Effector CD8-positive, alpha-beta T cell (primary cell): Measurements from ENCODE around the gene ZNF816.
"Not testable (repeated sequence)": the region's sequence is repeated elsewhere in the genome, so short reads cannot be mapped to it uniquely, and the experiment has no call there.

Experiments used
- DNase-seq: peaks from one replicate; lab custom pipeline; 2025; lab: John Stamatoyannopoulos, UW

Gene ZNF816

DNA sequence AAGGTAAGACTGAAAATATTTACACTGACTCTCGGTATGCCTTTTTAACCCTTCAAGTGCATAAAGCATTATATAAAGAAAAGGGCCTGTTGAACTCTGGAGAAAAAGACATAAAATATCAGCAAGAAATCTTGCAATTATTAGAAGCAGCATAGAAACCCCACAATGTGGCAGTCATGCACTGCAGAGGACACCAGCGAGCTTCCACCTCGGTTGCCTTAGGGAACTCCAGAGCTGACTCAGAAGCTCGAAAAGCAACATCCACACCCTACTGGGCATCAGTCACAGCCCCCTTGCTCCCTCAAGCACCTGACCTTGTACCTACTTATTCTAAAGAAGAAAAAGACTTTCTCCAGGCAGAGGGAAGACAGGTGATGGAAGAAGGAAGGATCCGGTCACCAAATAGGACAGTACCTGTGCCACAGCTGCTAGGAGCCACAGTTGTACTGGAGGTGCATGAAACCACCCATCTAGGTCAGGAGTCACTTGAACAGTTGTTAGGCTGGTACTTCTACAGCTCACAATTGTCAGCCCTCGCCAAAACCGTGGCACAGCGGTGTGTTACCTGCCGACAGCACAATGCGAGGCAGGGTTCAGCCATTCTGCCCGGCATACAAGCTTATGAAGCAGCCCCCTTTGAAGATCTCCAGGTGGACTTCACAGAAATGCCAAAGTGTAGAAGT, 2.9 kb downstream of the ZNF816 start:
- no peak for DNase-seq

DNA sequence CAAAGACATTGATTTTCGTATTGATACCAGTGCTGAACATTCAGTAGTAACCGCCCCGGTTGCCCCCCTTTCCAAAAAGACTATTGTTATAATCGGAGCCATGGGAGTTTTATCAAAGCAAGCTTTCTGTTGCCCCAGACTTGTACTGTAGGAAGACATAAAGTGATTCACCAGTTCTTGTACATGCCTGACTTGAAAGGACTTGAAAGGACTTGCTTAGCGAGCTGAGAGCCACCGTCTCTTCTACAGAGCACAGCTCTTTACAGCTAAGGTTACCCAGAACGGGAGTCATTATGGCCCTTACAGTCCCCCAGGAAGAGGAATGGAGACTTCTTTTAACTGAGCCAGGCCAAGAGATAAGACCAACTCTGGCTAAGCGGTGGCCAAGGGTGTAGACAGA, 5.1 kb downstream of the ZNF816 start:
- no peak for DNase-seq

- DNase-seq, result no peak
These were observed 5.8 kb downstream of the ZNF816 start for GRCh38 chr19:52956917-52957316.

DNA sequence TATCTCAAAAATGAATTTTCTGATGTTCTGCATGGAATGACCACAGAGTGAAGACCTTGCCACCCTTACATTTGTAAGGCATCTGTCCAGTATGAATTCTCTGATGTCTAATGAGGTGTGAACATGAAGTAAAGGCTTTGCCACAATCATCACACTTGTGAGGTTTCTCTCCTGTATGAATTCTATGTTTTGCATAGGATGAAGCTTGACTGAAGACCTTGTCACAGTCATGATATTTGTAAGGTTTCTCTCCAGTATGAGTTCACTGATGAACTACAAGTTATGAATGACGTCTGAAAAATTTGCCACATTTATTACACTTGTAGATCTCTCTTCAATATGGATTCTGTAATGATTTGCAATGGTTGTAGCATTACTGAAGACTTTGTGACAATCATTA, 13.3 kb downstream of the ZNF816 start:
- no peak for DNase-seq

DNA sequence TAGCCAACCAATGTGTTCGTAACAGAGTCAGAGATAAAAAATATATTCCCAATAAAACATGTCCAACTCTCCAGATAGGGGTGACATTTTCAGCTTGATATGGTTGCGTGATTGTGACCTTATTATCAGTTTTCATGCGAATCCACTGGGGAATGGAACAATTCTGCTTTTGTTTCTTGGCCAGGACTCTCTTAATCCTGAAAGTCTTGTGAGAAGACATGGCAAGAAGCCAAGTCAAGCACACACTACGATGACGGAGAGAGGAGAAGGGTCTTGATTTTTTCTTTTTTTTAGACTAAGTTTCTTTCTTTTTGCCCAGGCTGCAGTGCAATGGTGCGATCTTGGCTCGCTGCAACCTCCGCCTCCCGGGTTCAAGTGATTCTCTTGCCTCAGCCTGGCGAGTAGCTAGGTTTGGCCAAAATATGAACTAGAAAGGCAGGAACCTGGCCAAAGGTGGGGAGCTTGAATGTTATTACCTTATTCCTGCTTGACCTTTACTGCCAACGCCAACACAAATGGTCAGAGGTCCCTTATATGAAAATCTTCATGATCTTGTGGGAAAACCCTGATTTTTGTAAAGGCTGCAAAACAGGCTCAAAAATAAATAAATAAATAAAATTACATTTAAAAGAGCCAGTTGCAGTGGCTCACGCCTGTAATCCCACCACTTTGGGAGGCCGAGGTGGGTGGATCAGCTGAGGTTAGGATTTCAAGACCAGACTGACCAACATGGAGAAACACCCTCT, 14.5 kb downstream of the ZNF816 start:
- no peak for DNase-seq

- no peak for DNase-seq
These were observed 16.1 kb downstream of the ZNF816 start for GRCh38 chr19:52946322-52947310.

- no peak for DNase-seq
These were observed 16.9 kb downstream of the ZNF816 start for GRCh38 chr19:52945652-52946321.

DNA sequence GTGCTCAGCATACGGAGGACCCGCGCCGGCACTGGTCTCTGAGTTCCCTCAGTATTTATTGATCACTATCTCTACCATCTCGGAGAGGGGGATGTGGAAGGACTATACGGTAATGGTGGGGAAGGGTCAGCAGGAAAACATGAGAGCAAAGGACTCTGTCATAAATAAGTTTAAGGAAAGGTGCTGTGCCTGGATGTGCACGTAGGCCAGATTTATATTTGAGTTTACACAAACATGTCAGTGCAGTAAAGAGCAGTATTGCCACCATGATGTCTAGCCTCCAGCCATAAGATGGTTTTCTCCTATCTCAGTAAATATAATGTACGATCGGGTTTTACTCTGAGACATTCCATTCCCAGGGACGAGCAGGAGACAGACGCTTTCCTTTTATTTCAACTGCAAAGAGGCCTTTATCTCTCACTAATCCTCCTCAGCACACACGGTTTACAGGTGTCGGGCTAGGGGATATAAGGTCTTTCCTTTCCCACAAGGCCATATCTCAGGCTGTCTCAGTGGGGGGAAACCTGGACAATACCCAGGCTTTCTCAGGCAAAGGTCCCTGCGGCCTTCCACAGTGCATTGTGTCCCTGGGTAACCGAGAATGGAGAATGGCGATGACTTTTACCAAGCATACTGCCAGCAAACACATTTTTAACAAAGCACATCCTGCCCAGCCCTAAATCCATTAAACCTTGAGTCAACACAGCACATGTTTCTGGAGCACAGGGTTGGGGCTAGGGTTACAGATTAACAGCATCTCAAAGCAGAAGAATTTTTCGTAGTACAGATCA, 17.8 kb downstream of the ZNF816 start:
- not testable (repeated sequence) for DNase-seq

DNA sequence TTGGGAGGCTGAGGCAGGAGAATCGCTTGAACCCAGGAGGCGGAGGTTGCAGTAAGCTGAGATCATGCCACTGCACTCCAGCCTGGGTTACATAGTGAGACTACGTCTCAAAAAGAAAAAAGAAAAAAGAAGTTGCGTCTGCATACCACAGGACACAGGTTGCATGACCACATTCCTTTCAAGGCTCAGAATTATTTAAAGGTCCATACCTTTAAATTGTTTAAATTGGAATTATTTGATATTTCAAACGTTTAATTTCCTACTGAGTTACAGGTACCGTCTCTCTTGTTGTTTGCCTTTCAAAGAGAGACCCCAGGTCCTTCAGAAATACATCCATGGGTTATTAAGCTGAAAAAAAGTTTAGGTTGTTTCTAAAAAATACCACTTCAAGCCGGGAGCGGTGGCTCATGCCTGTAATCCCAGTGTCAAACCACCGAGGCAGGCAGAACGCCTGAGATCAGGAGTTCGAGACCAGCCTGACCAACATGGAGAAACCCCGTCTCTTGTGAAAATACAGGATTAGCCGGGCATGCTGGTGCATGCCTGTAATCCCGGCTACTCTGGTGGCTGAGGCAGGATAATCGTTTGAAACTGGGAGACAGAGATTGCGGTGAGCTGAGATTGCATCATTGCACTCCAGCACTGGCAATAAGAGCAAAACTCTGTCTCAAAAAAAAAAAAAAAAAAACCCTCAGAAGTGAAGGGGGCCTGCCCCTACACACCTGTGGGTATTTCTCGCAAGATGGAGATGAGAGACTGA, 18.6 kb downstream of the ZNF816 start:
- DNase-seq, result no peak

DNA sequence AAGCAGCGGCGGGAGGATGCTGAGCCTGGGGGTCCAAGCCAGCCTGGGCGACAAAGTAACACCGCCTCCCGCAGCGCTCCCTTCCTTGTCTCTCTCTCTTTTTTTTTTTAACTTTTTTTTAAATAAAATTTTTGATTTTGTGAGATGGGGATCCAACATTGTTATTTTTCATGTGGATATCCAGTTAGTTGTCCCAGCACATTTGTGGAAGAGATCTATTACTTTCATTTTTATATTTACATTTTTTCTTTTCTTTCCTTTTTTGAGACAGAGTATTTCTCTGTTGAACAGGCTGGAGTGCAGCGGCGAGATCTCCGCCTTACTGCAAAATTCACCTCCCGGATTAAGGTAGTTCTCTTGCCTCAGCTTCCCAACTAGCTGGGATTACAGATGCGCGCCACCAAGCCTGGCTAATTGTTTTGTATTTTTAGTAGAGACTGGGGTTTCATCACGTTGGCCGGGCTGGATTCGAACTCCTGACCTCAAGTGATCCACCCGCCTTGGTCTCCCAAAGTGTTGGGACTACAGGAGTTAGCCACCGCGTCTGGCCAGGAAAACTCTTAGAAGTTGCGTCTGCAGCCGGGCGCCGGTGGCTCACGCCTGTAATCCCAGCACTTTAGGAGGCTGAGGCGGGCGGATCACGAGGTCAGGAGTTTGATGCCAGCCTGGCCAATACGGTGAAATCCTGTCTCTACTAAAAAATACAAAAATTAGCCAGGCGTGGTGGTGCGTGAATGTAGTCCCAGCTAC, 19.4 kb downstream of the ZNF816 start:
- no peak for DNase-seq

DNA sequence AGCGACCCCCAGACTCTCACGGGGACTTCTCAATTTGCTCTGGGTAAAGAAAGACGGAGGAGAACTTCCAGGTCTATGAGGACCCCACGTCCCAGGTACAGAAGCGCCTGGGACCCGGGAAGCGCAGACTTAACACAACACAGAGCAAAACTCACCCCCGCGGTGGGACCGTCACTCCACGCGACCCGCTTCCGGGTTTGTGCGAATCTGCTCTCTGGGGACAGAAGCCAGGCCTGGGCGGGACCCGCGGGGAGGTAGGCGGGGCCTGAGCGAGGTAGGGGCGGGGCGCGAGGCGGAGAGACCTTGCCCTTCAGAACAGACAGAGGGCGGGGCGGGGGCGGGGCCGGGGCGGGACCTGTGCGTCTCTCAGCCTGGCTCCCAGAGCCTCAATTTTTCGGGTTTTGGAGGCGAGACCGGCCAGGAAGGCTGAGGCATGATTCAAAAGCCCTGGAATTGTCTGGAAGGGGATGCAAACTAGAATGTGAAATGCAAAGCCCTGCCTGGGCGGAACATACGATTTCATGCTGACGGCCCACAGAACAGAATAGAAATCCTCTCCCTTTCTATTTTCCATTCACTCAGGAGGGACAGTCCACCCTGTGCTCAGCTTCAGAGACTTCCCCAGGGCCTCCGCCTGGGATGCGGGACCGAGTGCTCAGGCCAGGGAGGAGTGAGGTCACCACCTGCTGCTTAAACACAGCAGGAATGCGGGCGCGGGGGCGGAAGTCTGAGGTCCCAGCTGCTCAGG, 20.1 kb downstream of the ZNF816 start:
- peak; percentile 96 for DNase-seq

DNA sequence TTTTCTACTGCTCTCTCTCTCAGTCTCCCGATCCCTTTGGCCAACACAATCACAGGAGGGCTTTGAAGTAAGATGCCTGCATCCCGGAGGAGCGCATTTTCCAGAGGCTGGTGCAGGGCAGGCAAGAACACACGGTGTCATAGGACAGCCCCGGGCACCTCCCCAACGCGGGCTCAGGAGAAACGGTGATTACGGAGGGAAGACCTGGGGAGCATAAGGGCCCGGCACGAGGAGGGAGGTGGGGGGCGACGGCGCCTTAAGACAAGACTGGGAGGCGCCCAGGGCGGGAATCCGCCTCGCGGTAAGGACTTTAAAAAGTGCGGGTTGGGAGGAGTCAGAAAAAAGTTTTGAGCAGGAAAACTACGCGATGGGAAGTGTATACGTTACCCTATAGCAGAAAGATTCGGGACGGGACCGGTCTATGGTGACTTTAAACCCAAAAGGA, 20.7 kb downstream of the ZNF816 start:
- peak; percentile 11 for DNase-seq

- DNase-seq, result not testable (repeated sequence)
These were observed 21.2 kb downstream of the ZNF816 start for GRCh38 chr19:52941523-52941922.

DNA sequence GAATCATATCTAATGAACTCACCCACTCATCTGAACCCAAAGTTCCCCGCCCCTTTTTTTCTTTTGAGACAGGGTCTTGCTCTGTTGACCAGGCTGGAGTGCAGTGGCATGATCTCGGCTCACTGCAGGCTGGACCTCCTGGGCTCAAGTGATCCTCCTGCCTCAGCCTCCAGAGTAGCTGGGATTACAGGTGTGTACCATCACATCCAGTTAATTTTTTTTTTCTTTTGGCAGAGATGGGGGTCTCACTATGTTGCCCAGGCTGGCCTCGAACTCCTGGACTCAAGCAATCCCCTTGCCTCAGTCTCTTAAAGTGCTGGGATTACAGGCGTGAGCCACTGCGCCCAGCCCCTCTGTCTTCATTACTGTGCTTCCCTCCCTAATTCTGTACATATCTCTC, 21.8 kb downstream of the ZNF816 start:
- not testable (repeated sequence) for DNase-seq

DNA sequence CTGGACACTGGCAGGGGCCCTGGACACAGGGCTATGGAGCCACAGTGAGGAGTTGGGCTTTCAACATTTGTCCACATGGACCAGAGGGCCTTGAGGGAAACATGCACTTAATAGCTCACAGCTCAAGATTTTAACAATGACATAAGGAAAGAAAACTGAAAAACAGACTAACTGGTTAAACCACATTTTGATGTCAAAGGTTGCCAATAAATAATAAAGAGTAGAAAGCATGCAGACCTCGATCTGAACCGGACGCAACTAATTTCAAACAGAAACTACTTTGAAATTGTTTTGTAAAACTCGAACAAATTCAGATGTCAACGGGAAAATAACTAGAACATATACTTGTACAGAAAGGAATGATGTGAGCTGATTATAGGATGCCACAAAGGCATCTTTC, 23.9 kb downstream of the ZNF816 start:
- no peak for DNase-seq

DNA sequence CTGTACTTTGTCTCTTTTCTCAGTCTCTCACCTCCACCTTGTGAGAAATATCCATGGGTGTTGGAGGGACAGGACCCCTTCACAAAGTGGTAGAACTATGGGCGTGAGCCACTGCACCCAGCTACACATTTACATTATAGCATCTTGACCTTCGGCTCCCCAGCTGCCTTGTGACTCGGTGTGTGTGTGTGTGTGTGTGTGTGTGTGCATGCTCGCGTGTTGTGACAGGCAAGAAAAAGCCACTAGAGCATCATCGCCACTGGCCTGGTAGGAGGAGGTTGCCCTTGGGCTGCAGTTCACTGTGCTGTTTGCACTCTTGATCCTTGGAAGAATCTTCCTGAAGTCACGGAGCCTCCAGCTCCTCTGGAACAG, 25.7 kb downstream of the ZNF816 start:
- DNase-seq, result no peak

GRCh38 chr19:52936151-52936953, 26.3 kb downstream of the ZNF816 start:
- no peak for DNase-seq

- DNase-seq, result no peak
These were observed 27.2 kb downstream of the ZNF816 start for GRCh38 chr19:52935434-52935833.
